B cell (primary cell): Measurements from ENCODE around the gene TMEM119.

Source experiments
- CTCF ChIP-seq: fragments of 200-600 bp; IDR thresholded peaks from one replicate; pipeline ENCODE4 v1.8.0; 2022; ENCODE audit warnings: antibody characterized with exemption, mild to moderate bottlenecking
- EZH2 ChIP-seq: IDR thresholded peaks from 2 replicates; pipeline ENCODE4 v1.6.1; 2012; ENCODE audit warnings: borderline replicate concordance, low read depth, mild to moderate bottlenecking, moderate library complexity, low read length; ENCODE audit not compliant: insufficient read depth, poor library complexity, severe bottlenecking

- TF ChIP-seq CTCF (no peak), EZH2 (no peak)
Measured at GRCh38 chr12:108607981-108608600, 10.2 kb upstream of the TMEM119 start.
